ENCODE results near the gene NDUFAF3.

The NDUFAF3 gene

GRCh38 chr3:49019941-49020329 is 2.0 kb upstream of the NDUFAF3 start:
- no peak for DNase-seq

- DNase-seq = peak in 1 of 5 donors; percentile 58
Measured at GRCh38 chr3:49020330-49021212, 1.4 kb upstream of the NDUFAF3 start.

GRCh38 chr3:49021213-49021812 is 608 bp upstream of the NDUFAF3 start:
- DNase-seq = peak; percentile 97 to 99 (median 99)

GRCh38 chr3:49022688-49023171 is 809 bp downstream of the NDUFAF3 start:
- no peak for DNase-seq

DNA sequence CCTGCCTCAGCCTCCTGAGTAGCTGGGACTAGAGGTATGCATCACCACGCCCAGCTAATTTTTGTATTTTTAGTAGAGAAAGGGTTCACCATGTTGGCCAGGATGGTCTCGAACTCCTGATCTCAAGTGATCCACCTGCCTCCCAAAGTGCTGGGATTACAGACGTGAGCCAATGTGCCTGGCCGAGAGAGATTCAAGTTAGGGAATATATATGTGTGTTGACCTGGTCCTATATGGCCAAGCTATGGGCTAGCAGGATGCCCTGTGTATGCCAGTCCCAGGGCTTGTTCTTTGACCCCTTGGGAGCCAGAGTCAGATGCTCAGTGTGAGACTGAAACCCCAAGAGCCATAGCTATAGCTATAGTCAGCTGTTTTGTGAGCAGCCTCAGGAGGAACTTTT is 1.9 kb downstream of the NDUFAF3 start:
- DNase-seq = no peak

- DNase-seq = no peak
Measured at GRCh38 chr3:49024449-49024848, 2.5 kb downstream of the NDUFAF3 start.

- DNase-seq = no peak
Measured at GRCh38 chr3:49025005-49025792, 3.3 kb downstream of the NDUFAF3 start.

GRCh38 chr3:49025793-49026520 is 4.0 kb downstream of the NDUFAF3 start:
- DNase-seq = no peak

- DNase-seq = no peak
Measured at GRCh38 chr3:49026536-49026935, 4.6 kb downstream of the NDUFAF3 start.

DNA sequence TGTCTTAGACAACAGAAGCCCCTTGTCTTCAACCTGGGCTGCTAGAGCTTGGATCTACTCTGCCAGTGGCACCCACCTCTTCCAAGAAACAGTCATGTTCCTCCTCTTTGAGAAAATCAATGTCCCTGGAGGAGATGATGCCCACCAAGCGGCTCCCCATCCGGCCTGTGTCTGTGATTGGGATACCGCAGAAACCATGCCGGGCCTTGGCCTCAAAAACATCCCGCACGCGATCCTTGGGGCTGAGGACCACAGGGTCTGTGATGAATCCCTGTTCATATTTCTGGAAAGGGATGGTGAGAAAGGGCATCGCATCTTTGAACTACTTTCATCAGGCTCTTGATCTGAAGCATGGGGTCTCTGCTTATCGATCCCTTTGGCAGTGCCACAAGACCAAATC is 5.7 kb downstream of the NDUFAF3 start:
- no peak for DNase-seq

DNA sequence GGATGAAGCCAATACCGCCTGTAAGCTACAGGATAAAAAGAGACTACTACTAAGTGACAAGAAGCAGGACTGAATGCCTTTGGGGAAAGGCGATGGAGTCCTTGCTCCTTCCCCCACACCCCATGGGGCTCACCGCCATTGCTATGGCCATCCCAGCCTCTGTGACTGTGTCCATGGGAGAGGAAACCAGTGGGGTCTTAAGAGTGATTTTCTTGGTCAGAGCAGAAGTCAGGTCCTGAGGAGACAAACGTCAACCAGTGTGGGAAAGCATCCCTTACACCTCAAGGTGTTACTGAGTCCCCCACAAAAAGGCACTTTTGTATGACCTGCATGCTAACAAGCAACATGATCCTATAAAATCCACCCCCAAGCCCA is 6.4 kb downstream of the NDUFAF3 start:
- DNase-seq = no peak

- DNase-seq = peak; percentile 81 to 96 (median 90)
Measured at GRCh38 chr3:49028673-49029562, 7.0 kb downstream of the NDUFAF3 start, which contains the start of gene IMPDH2. TSS of gene IMPDH2 (minus strand) at chr3:49029398. CDS start at chr3:49029350, 48 bp downstream.

DNA sequence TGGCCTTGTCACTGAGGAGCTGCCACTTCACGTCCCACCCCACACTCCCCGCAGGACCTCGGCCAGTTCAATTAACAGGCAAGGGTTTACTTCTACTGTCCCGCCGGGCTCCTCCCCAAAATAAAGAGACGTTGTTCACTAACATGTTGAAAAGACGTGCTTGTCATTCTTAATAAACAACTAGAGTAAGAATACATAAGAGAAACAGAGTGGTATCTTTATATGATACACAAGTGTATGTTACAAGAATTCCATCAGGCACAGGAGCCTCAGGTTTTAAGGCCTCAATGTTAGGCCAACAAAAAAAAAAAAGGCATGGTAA is 7.6 kb downstream of the NDUFAF3 start:
- peak in 1 of 5 donors; percentile 23 for DNase-seq

- no peak for DNase-seq
Measured at GRCh38 chr3:49030321-49030720, 8.4 kb downstream of the NDUFAF3 start.

GRCh38 chr3:49032646-49033304 is 10.9 kb downstream of the NDUFAF3 start:
- no peak for DNase-seq

DNA sequence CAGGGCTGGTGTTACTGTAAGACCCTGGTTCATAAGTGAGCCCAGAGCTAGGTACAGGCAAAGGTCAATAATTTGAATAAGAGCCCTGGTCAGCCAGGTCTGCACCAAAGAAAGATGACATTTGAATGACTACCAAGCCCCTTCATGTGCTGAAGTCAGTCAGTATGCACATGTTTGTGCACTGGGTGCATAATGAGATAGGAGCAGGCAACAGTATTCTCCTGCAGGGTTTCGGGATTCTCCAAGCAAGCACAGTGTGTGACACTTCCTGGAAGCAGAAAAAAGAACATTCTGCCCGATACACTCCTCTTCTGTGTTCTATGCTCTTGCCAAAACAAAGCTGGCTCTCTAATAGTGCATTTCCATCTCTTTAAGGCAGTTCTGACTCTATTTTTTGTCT is 12.7 kb downstream of the NDUFAF3 start:
- DNase-seq = no peak

GRCh38 chr3:49035281-49035680 is 13.4 kb downstream of the NDUFAF3 start:
- no peak for DNase-seq

DNA sequence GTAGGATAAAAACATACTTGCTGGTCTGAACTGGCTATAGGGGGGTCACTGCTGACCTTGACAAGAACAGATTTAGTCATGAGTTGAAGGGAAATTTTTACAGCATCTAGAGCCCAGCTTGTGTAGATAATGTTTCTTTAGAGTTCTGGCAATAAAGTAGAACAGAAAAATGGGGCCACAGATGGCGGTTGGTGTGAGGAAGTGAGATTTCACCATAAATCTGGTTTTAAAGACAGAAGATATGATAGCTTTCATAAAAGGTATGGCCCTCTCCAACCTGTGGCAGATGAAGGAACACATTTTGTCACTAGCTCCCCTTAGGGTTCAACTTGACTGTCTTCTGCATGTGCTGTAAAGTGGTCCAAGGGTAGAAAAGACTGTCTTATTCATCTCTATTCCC is 31.6 kb downstream of the NDUFAF3 start:
- DNase-seq = no peak

- DNase-seq = no peak
Measured at GRCh38 chr3:49054344-49054862, 32.5 kb downstream of the NDUFAF3 start.

- DNase-seq = no peak
Measured at GRCh38 chr3:49057268-49057667, 35.3 kb downstream of the NDUFAF3 start.

DNA sequence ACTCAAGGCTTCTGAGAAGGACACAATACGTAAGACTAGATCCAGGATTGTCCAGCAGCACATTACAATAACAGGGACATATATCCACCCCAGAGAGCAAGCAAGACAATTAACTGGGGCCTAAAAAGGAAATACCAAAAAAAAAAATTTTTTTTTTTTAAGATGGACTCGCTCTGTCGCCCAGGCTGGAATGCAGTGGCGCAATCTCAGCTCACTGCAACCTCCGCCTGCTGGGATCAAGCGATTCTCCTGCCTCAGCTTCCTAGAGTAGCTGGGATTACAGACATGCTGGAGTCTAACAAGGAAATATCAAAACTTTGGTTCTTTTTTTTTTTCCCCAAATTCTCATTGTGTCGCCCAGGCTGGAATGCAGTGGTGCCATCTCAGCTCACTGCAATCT is 36.1 kb downstream of the NDUFAF3 start:
- DNase-seq = no peak
